A549 treated with Hydrocortisone at 1 μM for 4 hours (cell line): Measurements from ENCODE around the gene GTF2F2. TPM values are rescaled to one million over a fixed set of nuclear protein-coding genes. Genes with fewer than 3 reads are reported as not detected.

ENCODE experiments used
- total RNA-seq: library from RNA; stranded (reverse); fragments of 200-300 nt; extraction: Qiagen RNA extraction; gene quantifications from 5 replicates; pipeline ENCODE4 v1.2.3, GENCODE V29; 2022

The GTF2F2 gene, protein sequence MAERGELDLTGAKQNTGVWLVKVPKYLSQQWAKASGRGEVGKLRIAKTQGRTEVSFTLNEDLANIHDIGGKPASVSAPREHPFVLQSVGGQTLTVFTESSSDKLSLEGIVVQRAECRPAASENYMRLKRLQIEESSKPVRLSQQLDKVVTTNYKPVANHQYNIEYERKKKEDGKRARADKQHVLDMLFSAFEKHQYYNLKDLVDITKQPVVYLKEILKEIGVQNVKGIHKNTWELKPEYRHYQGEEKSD
- total RNA-seq: 18.5 to 20.5 TPM (median 20.1 TPM) in 5 replicates

DNA sequence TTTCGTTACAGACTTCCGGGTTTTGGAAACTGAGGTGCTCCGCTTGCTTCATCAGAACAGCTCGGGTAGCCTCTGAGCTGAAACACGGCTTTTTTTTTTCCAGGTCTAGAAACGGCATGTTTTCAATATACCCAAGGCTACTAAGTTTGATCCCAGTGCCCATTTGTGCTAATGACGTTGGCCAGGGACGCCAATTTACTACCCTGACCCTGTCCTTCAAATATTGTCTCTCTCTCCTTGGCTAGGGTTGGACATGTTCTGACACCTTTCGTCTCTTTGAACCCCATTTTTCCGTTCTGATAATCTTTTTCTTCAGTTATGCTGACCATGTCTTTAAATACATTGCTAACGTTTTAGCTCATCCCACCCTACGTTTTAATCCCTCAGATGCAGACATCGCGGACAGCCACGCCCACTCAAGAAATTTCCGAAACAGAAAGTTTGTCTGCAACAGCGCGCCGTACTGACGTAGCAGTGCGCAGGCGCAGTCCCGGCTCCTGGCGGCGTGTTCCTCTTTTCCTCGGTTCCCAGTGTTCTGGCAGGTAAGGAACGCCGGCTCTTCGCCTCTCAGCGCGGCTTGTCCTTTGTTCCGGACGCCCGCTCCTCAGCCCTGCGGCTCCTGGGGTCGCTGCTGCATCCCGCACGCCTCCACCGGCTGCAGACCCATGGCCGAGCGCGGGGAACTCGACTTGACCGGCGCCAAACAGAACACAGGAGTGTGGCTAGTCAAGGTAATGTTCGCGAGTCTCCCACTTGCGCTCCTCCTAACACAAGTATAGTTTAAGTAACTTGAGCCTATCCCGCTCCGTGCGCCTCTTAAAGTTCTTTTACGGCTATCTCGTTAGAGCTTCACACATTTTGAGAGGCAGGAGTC is at the start of gene GTF2F2:
GTF2F2 (plus strand) TSS at position 520 of the 874 bp plus-strand sequence; CDS start at position 666, 146 bp downstream.

DNA sequence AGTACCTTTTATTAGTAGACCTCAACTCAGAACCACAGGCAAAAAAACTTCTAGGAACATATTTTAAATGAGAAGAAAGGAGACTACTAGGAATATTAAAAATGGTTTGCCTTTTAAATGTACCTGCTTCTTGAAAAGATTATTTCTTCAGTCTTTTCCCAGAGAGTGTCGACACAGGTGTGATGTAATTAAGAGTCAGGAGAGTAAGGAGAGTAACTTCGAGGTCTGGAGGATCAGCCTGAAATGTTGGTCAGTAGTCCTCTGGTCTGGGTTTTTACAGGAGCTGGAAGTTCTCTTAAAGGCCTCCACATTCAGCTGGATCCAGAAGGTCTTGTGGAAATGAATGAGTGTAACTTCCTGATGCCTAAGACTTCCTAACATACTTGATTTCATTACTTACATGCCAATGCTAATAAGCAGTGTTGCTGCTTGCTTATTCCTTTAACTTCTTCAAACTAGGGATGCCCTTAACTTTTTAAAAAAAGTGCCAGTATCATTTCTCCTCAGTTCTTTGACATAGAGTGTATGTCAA is 80.5 kb downstream of the GTF2F2 start, which contains the start of gene KCTD4:
KCTD4 (minus strand) TSS at position 345 of the 532 bp plus-strand sequence. CDS start 6,478 bp downstream, outside the sequence.

Other genes starting within 250 kb of the GTF2F2 start
- 5.2 to 7.6 TPM (median 6.2 TPM) in 5 replicates for gene NUFIP1, start 131.0 kb upstream of the GTF2F2 start, total RNA-seq
- gene GPALPP1, start 131.0 kb upstream of the GTF2F2 start, total RNA-seq: 7.1 to 15.2 TPM (median 10.5 TPM) in 5 replicates
- gene KCTD4, start 80.5 kb downstream of the GTF2F2 start, total RNA-seq: not detected in 5 replicates
- 1,722 to 2,343 TPM (median 2,251 TPM) in 5 replicates for gene TPT1, start 220.7 kb downstream of the GTF2F2 start, total RNA-seq